Mesenchymal stem cell (in vitro differentiated cells and primary cell): ENCODE results near the gene GAA.

Source experiments
- DNase-seq: peaks from one replicate; pipeline ENCODE4 v3.0.0-alpha.2; 2013
- H2AFZ ChIP-seq: one replicate; pipeline ENCODE4 v1.6.1; 2013; ENCODE audit warnings: low read depth, mild to moderate bottlenecking, control low read depth, inconsistent platforms, low read length, moderate library complexity
- H2AK5ac ChIP-seq: 2 replicates; pipeline ENCODE4 v1.6.1; 2013; ENCODE audit warnings: low read length, moderate library complexity, mild to moderate bottlenecking, inconsistent platforms; ENCODE audit not compliant: severe bottlenecking
- H2BK120ac ChIP-seq: one replicate; pipeline ENCODE4 v1.6.1; 2013; ENCODE audit warnings: low read depth, mild to moderate bottlenecking, inconsistent platforms, low read length, moderate library complexity
- H2BK12ac ChIP-seq, 2 experiments: one replicate each; pipeline ENCODE4 v1.6.1; 2013; ENCODE audit warnings: inconsistent platforms in 2 of 2, low read length in 2 of 2, mild to moderate bottlenecking in 2 of 2, moderate library complexity in 2 of 2, control low read depth in 1 of 2
- H2BK15ac ChIP-seq: one replicate; pipeline ENCODE4 v1.6.1; 2013; ENCODE audit warnings: mild to moderate bottlenecking, low read depth, inconsistent platforms; ENCODE audit not compliant: poor library complexity, severe bottlenecking
- H2BK5ac ChIP-seq: 2 replicates; pipeline ENCODE4 v1.6.1; 2013; ENCODE audit warnings: low read depth, mild to moderate bottlenecking, low read length, control low read depth, inconsistent platforms; ENCODE audit not compliant: poor library complexity, severe bottlenecking
- H3K14ac ChIP-seq, 2 experiments: one replicate each; pipeline ENCODE4 v1.6.1; 2013; ENCODE audit warnings: inconsistent platforms in 2 of 2, low read length in 2 of 2, control low read depth in 1 of 2, mild to moderate bottlenecking in 1 of 2, moderate library complexity in 1 of 2
- H3K18ac ChIP-seq, 2 experiments: one replicate each; pipeline ENCODE4 v1.6.1; 2013; ENCODE audit warnings: inconsistent platforms in 2 of 2, low read length in 2 of 2, control low read depth in 1 of 2, low read depth in 1 of 2, mild to moderate bottlenecking in 1 of 2
- H3K23ac ChIP-seq, 2 experiments: one replicate each; pipeline ENCODE4 v1.6.1; 2013; ENCODE audit warnings: inconsistent platforms in 2 of 2, low read length in 2 of 2, mild to moderate bottlenecking in 2 of 2, moderate library complexity in 2 of 2, control low read depth in 1 of 2
- H3K27ac ChIP-seq: 2 replicates; pipeline ENCODE4 v1.5.1; 2013; ENCODE audit warnings: mild to moderate bottlenecking, moderate library complexity, low read length, control low read depth, inconsistent platforms; ENCODE audit not compliant: poor library complexity, severe bottlenecking
- H3K27me3 ChIP-seq, 2 experiments: 2 replicates each; pipeline versions ENCODE4 v1.6.1 to v1.7.0; 2013; ENCODE audit warnings: low read length in 2 of 2, mild to moderate bottlenecking in 2 of 2, moderate library complexity in 2 of 2, control low read depth in 1 of 2, inconsistent platforms in 1 of 2; ENCODE audit not compliant: control insufficient read depth in 1 of 2, insufficient read depth in 1 of 2
- H3K36me3 ChIP-seq, 2 experiments: 2 replicates each; pipeline versions ENCODE4 v1.6.1 to v1.7.0; 2013; ENCODE audit warnings: low read length in 2 of 2, control low read depth in 1 of 2, inconsistent platforms in 1 of 2, low read depth in 1 of 2, mild to moderate bottlenecking in 1 of 2; ENCODE audit not compliant: insufficient read depth in 2 of 2, control insufficient read depth in 1 of 2
- H3K4ac ChIP-seq, 2 experiments: one replicate each; pipeline ENCODE4 v1.6.1; 2013; ENCODE audit warnings: inconsistent platforms in 2 of 2, low read length in 2 of 2, mild to moderate bottlenecking in 2 of 2, moderate library complexity in 2 of 2, control low read depth in 1 of 2, low read depth in 1 of 2
- H3K4me1 ChIP-seq: 2 replicates; pipeline ENCODE4 v1.6.1; 2013; ENCODE audit warnings: low read depth, low read length, control low read depth; ENCODE audit not compliant: control insufficient read depth, insufficient read depth
- H3K4me2 ChIP-seq: 2 replicates; pipeline ENCODE4 v1.6.1; 2013; ENCODE audit warnings: low read length, mild to moderate bottlenecking, inconsistent platforms; ENCODE audit not compliant: poor library complexity, severe bottlenecking
- H3K4me3 ChIP-seq, 2 experiments: 2 replicates each; pipeline versions ENCODE4 v1.5.1 to v1.7.0; 2013; ENCODE audit warnings: low read length in 2 of 2, mild to moderate bottlenecking in 2 of 2, control low read depth in 1 of 2, low read depth in 1 of 2; ENCODE audit not compliant: insufficient read depth in 1 of 2
- H3K79me1 ChIP-seq: replicated peaks from 2 replicates; pipeline ENCODE4 v1.6.1; 2013; ENCODE audit warnings: mild to moderate bottlenecking, control low read depth, low read length, inconsistent platforms; ENCODE audit not compliant: poor library complexity, severe bottlenecking
- H3K9ac ChIP-seq: 2 replicates; pipeline ENCODE4 v1.7.0; 2013; ENCODE audit warnings: mild to moderate bottlenecking, low read length, moderate library complexity
- H3K9me3 ChIP-seq: 2 replicates; pipeline ENCODE4 v1.7.0; 2013; ENCODE audit warnings: mild to moderate bottlenecking, low read length; ENCODE audit not compliant: control insufficient read depth
- H4K8ac ChIP-seq: one replicate; pipeline ENCODE4 v1.6.1; 2013; ENCODE audit warnings: inconsistent platforms, mild to moderate bottlenecking, low read length, moderate library complexity
- H4K91ac ChIP-seq: one replicate; pipeline ENCODE4 v1.6.1; 2013; ENCODE audit warnings: mild to moderate bottlenecking, low read length, inconsistent platforms
- WGBS: methylation state at CpG from one replicate; pipeline ENCODE4 v1.1.7; 2013; ENCODE audit warnings: mixed read lengths; 5-methylcytosine and 5-hydroxymethylcytosine counted together

GAA gene

GRCh38 chr17:80106176-80106575 is 4.8 kb downstream of the GAA start:
- Histone ChIP-seq H3K4me1 (peaks cover 27% of the 10 kb centered on the region), H2BK12ac (no peak overlapping the region), H2BK15ac (no peak overlapping the region), H4K8ac (no peak overlapping the region), H3K23ac (no peak overlapping the region), H3K27me3 (peaks cover 5 to 49% of the 10 kb centered on the region in 2 experiments), H3K4me2 (no peak overlapping the region), H3K36me3 (peaks cover 0 to 3% of the 10 kb centered on the region in 2 experiments), H2AFZ (no peak overlapping the region), H3K18ac (no peak overlapping the region), H3K4me3 (no peak overlapping the region), H3K9ac (no peak overlapping the region), H2BK120ac (no peak overlapping the region), H2BK5ac (no peak overlapping the region), H3K79me1 (peaks cover 4% of the 10 kb centered on the region), H2AK5ac (no peak overlapping the region), H3K9me3 (no peaks in the 10 kb centered on the region), H3K27ac (no peak overlapping the region), H4K91ac (no peak overlapping the region), H3K14ac (no peak overlapping the region), H3K4ac (no peak overlapping the region)
- 78% methylated on average over 10 of the region's 10 CpGs for WGBS
- no peak for DNase-seq

GRCh38 chr17:80106751-80107150 is 5.4 kb downstream of the GAA start:
- Histone ChIP-seq H2BK5ac (no peak overlapping the region), H4K91ac (no peak overlapping the region), H3K79me1 (peaks cover 2% of the 10 kb centered on the region), H3K27me3 (peaks cover 5 to 50% of the 10 kb centered on the region in 2 experiments), H3K4ac (no peak overlapping the region), H3K23ac (no peak overlapping the region), H3K9ac (no peak overlapping the region), H3K9me3 (no peaks in the 10 kb centered on the region), H3K4me3 (no peak overlapping the region), H3K14ac (no peak overlapping the region), H3K4me2 (no peak overlapping the region), H2BK15ac (no peak overlapping the region), H2BK12ac (no peak overlapping the region), H2AK5ac (no peak overlapping the region), H3K27ac (no peak overlapping the region), H3K36me3 (peaks cover 0 to 3% of the 10 kb centered on the region in 2 experiments), H3K18ac (no peak overlapping the region), H4K8ac (no peak overlapping the region), H3K4me1 (peaks cover 27% of the 10 kb centered on the region), H2AFZ (no peak overlapping the region), H2BK120ac (no peak overlapping the region)
- DNase-seq = no peak
- whole genome bisulfite sequencing = 86% methylated on average over 11 of the region's 12 CpGs

- Histone ChIP-seq H3K27me3 (peaks cover 5 to 50% of the 10 kb centered on the region in 2 experiments), H2BK120ac (no peak overlapping the region), H2BK5ac (no peak overlapping the region), H3K4me1 (peaks cover 27% of the 10 kb centered on the region), H2AFZ (no peak overlapping the region), H3K27ac (no peak overlapping the region), H2BK12ac (peak overlapping the region in 1 of 2 experiments; percentile 4), H2BK15ac (no peak overlapping the region), H3K18ac (no peak overlapping the region), H3K4me2 (no peak overlapping the region), H3K79me1 (no peaks in the 10 kb centered on the region), H3K9ac (no peak overlapping the region), H4K8ac (no peak overlapping the region), H3K14ac (no peak overlapping the region), H3K4me3 (no peak overlapping the region), H4K91ac (no peak overlapping the region), H3K4ac (no peak overlapping the region), H3K23ac (no peak overlapping the region), H3K36me3 (peaks cover 0 to 3% of the 10 kb centered on the region in 2 experiments), H2AK5ac (no peak overlapping the region), H3K9me3 (no peaks in the 10 kb centered on the region)
- 89% methylated on average over 45 of the region's 46 CpGs for WGBS
- no peak for DNase-seq
Observed at GRCh38 chr17:80107231-80108021, 6.0 kb downstream of the GAA start.

- no peak overlapping the region for H3K4me3 ChIP-seq
- H3K27me3 ChIP-seq = peaks cover 5 to 50% of the 10 kb centered on the region in 2 experiments
- H2BK5ac ChIP-seq = no peak overlapping the region
- H3K14ac ChIP-seq = no peak overlapping the region
- H3K79me1 ChIP-seq = no peaks in the 10 kb centered on the region
- no peak overlapping the region for H3K9ac ChIP-seq
- H2BK12ac ChIP-seq = no peak overlapping the region
- H3K18ac ChIP-seq = no peak overlapping the region
- H3K4me2 ChIP-seq = no peak overlapping the region
- no peaks in the 10 kb centered on the region for H3K9me3 ChIP-seq
- no peak overlapping the region for H2AK5ac ChIP-seq
- H4K8ac ChIP-seq = no peak overlapping the region
- H3K36me3 ChIP-seq = peaks cover 0 to 3% of the 10 kb centered on the region in 2 experiments
- H3K4me1 ChIP-seq = peaks cover 32% of the 10 kb centered on the region
- no peak overlapping the region for H3K27ac ChIP-seq
- no peak overlapping the region for H2BK120ac ChIP-seq
- DNase-seq = no peak
- H3K4ac ChIP-seq = no peak overlapping the region
- H3K23ac ChIP-seq = no peak overlapping the region
- H2AFZ ChIP-seq = no peak overlapping the region
- no peak overlapping the region for H4K91ac ChIP-seq
- 91% methylated on average over 39 of the region's 40 CpGs for WGBS
- no peak overlapping the region for H2BK15ac ChIP-seq
Observed at GRCh38 chr17:80108036-80108971, 6.9 kb downstream of the GAA start.
